DOHH2 (cell line): ENCODE data around the gene LSS.

Source experiments
- H3F3A ChIP-seq: fragments of 200-600 bp; sonication (generic), shearing (Covaris generic); 2 replicates; pipeline ENCODE4 v1.6.0; 2016; ENCODE audit warnings: antibody characterized with exemption, mild to moderate bottlenecking; ENCODE audit not compliant: control insufficient read depth, insufficient read depth
- H3K27ac ChIP-seq: fragments of 200-600 bp; sonication (generic); 2 replicates; pipeline ENCODE4 v1.5.1; 2014; ENCODE audit warnings: low read depth, mild to moderate bottlenecking, low read length, moderate library complexity
- H3K27me3 ChIP-seq: fragments of 200-600 bp; sonication (generic); 2 replicates; pipeline ENCODE4 v1.6.1; 2014; ENCODE audit warnings: mild to moderate bottlenecking, low read length, mixed read lengths; ENCODE audit not compliant: control insufficient read depth
- H3K36me3 ChIP-seq: fragments of 200-600 bp; sonication (generic); 2 replicates; pipeline ENCODE4 v1.6.1; 2014; ENCODE audit warnings: mild to moderate bottlenecking, low read length, moderate library complexity, mixed read lengths; ENCODE audit not compliant: control insufficient read depth
- H3K4me1 ChIP-seq: fragments of 200-600 bp; sonication (generic); 2 replicates; pipeline ENCODE4 v1.6.1; 2014; ENCODE audit warnings: mild to moderate bottlenecking, low read length, mixed read lengths; ENCODE audit not compliant: control insufficient read depth
- H3K4me2 ChIP-seq: fragments of 200-600 bp; sonication (generic); 2 replicates; pipeline ENCODE4 v1.6.0; 2014; ENCODE audit warnings: mild to moderate bottlenecking, low read length, moderate library complexity
- H3K4me3 ChIP-seq: fragments of 200-600 bp; sonication (generic); 2 replicates; pipeline ENCODE4 v1.5.1; 2014; ENCODE audit warnings: mild to moderate bottlenecking, low read length, mixed read lengths
- H3K79me2 ChIP-seq: fragments of 200-600 bp; sonication (generic); 2 replicates; pipeline ENCODE4 v1.6.1; 2014; ENCODE audit warnings: mild to moderate bottlenecking, low read length, mixed read lengths; ENCODE audit not compliant: control insufficient read depth
- H3K9me2 ChIP-seq: fragments of 200-600 bp; sonication (generic); replicated peaks from 2 replicates; pipeline ENCODE4 v1.6.1; 2014; ENCODE audit warnings: mild to moderate bottlenecking, low read length, mixed read lengths; ENCODE audit not compliant: control insufficient read depth
- H3K9me3 ChIP-seq: fragments of 200-600 bp; sonication (generic); 2 replicates; pipeline ENCODE4 v1.6.1; 2014; ENCODE audit warnings: antibody characterized with exemption, low read length, mixed read lengths; ENCODE audit not compliant: control insufficient read depth, insufficient read depth
- H4K20me1 ChIP-seq: fragments of 200-600 bp; sonication (generic); 2 replicates; pipeline ENCODE4 v1.6.0; 2014; ENCODE audit warnings: low read depth, mild to moderate bottlenecking, antibody characterized with exemption, low read length, moderate library complexity; ENCODE audit not compliant: control insufficient read depth, insufficient read depth
- EZH2phosphoT487 ChIP-seq: fragments of 200-600 bp; sonication (generic); IDR thresholded peaks from 2 replicates; pipeline ENCODE4 v1.6.1; 2017; ENCODE audit warnings: borderline replicate concordance, mild to moderate bottlenecking, antibody characterized with exemption, low read length, moderate library complexity, mixed read lengths
- TF ChIP-seq, protein P1 (sequence below): fragments of 200-600 bp; sonication (generic); IDR thresholded peaks from one replicate; pipeline ENCODE4 v1.5.1; 2014; ENCODE audit warnings: antibody characterized with exemption, mild to moderate bottlenecking, low read depth, low read length; ENCODE audit not compliant: poor library complexity, severe bottlenecking

The LSS gene

DNA sequence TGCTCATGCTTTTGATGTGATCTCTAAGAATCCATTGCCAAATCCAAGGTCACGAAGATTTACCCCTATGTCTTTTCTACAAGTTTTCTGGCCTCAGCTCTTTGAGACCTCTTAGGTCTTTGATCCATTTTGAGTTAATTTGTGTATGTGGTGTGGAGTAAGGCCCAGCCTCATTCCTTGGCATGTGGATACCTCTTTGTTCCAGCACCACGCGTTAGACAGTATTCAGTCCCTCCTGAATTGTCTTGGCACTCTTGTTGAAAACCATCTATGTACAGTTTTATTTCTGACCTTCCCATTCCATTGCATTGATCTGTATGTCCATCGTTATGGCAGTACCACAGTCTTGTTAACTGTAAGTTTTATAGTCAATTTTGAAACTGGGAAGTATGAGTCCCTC is 65.2 kb downstream of the LSS start:
- Histone ChIP-seq H3K27me3 (no peaks in the 10 kb centered on the region), H3K27ac (no peak overlapping the region), H3K79me2 (no peaks in the 10 kb centered on the region), H3K4me1 (no peaks in the 10 kb centered on the region), H4K20me1 (no peaks in the 10 kb centered on the region), H3K36me3 (no peaks in the 10 kb centered on the region; the same call in 1 of the 2 replicates), H3K9me2 (no peaks in the 10 kb centered on the region), H3F3A (no peaks in the 10 kb centered on the region), H3K4me3 (no peak overlapping the region), H3K9me3 (peaks cover 3% of the 10 kb centered on the region; the same call in 1 of the 2 replicates), H3K4me2 (no peak overlapping the region)
- TF ChIP-seq, protein P1, sequence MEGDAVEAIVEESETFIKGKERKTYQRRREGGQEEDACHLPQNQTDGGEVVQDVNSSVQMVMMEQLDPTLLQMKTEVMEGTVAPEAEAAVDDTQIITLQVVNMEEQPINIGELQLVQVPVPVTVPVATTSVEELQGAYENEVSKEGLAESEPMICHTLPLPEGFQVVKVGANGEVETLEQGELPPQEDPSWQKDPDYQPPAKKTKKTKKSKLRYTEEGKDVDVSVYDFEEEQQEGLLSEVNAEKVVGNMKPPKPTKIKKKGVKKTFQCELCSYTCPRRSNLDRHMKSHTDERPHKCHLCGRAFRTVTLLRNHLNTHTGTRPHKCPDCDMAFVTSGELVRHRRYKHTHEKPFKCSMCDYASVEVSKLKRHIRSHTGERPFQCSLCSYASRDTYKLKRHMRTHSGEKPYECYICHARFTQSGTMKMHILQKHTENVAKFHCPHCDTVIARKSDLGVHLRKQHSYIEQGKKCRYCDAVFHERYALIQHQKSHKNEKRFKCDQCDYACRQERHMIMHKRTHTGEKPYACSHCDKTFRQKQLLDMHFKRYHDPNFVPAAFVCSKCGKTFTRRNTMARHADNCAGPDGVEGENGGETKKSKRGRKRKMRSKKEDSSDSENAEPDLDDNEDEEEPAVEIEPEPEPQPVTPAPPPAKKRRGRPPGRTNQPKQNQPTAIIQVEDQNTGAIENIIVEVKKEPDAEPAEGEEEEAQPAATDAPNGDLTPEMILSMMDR = no peak
- no peak for TF ChIP-seq EZH2phosphoT487

DNA sequence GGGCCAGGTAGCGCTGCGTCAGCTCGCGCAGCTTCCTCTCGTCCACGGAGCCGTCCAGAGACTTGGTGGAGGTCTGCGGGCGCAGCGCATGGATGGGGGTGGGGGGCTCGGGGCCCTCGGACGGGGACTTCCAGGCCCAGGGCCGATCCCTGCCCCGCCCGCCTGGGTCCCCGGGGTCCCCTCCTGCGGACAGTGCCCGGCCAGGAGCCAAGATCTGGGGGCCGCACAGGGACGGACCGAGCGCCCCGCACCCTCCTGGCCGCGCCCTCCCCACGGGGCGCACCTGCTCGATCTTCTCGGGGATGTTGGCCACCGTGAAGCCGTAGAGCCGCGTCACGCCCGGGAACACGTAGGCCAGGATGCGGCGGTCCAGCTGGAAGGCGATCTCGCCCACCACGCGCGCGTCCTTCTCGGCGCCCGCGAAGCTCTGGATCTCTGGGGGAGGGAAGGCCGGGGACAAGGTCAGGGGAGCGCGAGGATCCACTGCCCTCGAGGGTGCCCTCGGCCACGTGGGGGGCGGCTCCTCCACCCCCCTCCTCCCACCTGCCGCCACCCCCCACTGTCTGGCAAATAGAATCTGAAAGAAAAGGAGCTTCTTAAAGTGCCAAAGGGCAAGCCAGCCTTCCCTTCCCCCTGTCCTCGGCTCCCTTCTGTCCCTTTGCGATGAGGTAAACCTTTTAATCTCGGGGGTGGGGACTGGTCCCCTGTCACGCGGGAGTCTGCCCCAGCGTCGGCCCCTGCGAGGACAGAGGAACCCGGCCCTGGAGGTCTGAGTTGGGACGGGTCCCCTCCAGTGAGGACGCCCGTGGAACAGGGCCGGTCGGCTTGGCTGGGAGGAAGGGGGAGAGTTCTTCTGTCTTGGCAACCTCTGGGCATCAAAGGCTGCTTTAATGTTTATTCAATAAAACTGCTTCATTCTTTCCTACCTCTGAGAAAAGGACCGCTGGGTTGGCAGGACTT is 66.7 kb downstream of the LSS start:
- Histone ChIP-seq H4K20me1 (no peaks in the 10 kb centered on the region), H3K4me3 (no peak overlapping the region), H3K9me2 (no peaks in the 10 kb centered on the region), H3F3A (no peaks in the 10 kb centered on the region), H3K4me1 (no peaks in the 10 kb centered on the region), H3K4me2 (no peak overlapping the region), H3K36me3 (no peaks in the 10 kb centered on the region; the same call in 1 of the 2 replicates), H3K27ac (no peak overlapping the region), H3K27me3 (no peaks in the 10 kb centered on the region), H3K79me2 (no peaks in the 10 kb centered on the region), H3K9me3 (peaks cover 3% of the 10 kb centered on the region; the same call in 1 of the 2 replicates)
- TF ChIP-seq EZH2phosphoT487 = no peak
- TF ChIP-seq, protein P1 = no peak

DNA sequence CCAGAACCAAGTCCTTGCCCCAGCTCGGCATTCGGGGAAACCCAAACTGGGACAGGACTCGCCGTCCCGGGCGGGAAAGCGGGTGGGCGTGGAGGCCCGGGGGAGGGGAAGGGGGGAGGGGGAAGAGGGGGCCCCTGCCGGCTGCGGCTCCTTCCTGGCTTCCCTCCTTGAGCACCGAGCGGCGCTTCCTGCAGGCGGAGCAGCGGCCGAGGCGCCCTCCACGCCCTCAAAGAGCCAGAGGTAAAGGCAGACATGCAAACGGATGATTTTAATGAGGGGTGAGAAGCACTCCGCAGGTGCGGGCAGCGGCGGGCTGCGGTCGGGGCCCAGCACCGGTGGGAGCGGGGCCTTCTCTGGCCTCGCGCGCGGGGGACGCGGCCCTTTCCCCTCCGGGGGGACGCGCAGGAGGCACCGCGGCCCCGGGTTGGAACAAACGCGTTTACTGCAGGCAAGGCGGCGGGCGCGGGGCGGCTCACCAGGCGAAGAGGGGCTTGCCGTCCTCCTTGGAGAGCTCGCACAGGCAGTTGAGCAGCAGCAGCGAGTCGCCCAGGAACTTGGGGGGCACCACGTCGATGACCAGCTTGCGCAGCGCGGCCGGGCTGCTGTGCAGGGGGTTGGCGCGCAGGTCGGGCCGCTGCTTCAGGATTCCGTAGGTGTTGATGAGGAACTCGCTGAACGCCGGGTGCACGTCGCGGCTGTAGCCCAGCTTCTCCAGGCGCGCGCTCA is 67.5 kb downstream of the LSS start:
- no peak overlapping the region for H3K4me3 ChIP-seq
- H3K9me2 ChIP-seq = no peaks in the 10 kb centered on the region
- H3K27ac ChIP-seq = no peak overlapping the region
- H4K20me1 ChIP-seq = no peaks in the 10 kb centered on the region
- no peaks in the 10 kb centered on the region for H3K4me1 ChIP-seq
- H3F3A ChIP-seq = no peaks in the 10 kb centered on the region
- no peaks in the 10 kb centered on the region for H3K79me2 ChIP-seq
- TF ChIP-seq, protein P1 = no peak
- TF ChIP-seq EZH2phosphoT487 = no peak
- H3K9me3 ChIP-seq = peaks cover 3% of the 10 kb centered on the region; the same call in 1 of the 2 replicates
- H3K27me3 ChIP-seq = no peaks in the 10 kb centered on the region
- no peaks in the 10 kb centered on the region; the same call in 1 of the 2 replicates for H3K36me3 ChIP-seq
- no peak overlapping the region for H3K4me2 ChIP-seq
